K562 (cell line): ENCODE results near the gene MED29. TPM values are rescaled to one million over a fixed set of nuclear protein-coding genes. Genes with fewer than 3 reads are reported as not detected.

Experiments
- ATAC-seq: fragments of 200-7000 bp; cut with Tn5 transposase; 3 replicates; pipeline ENCODE4 v1.9.1; 2020; ENCODE audit warnings: moderate library complexity
- BruUV-seq: library from RNA; stranded (reverse); fragments of 400-500 nt; replicated peaks from 2 replicates; lab custom pipeline; 2021; lab: Mats Ljungman, UMichigan
- CTCF ChIA-PET: fragments of 300-600 bp; formaldehyde crosslinking; extraction: SDS; loops from one replicate; lab custom pipeline; 2021; ENCODE audit warnings: low intra/inter-chr PET ratio; lab: Yijun Ruan, JAX
- POLR2A ChIA-PET: fragments of 300-600, 350-650 bp; sonication (Branson Sonifier 250); formaldehyde crosslinking; extraction: SDS; loops from one replicate; lab custom pipeline; 2021; ENCODE audit warnings: antibody characterized with exemption, inconsistent platforms; lab: Yijun Ruan, JAX
- DNase-seq, 4 experiments: peaks; one replicate each; pipeline versions ENCODE4 v3.0.0 to v3.0.0-alpha.2; 2011 to 2018; ENCODE audit warnings: low spot score in 3 of 4, mixed read lengths in 3 of 4; ENCODE audit errors: extremely low read depth in 1 of 4
- FAIRE-seq: peaks from 2 replicates; lab custom pipeline; 2011; peaks lifted over from hg19 to GRCh38; lab: Jason Lieb, UNC
- H2AFZ ChIP-seq: 2 replicates; pipeline ENCODE4 v1.6.0; 2011; ENCODE audit warnings: low read depth, low read length, control low read depth, inconsistent platforms
- H3K27ac ChIP-seq: fragments of 200-600 bp; 3 replicates; pipeline ENCODE4 v1.8.0; 2011; ENCODE audit warnings: low read depth, mild to moderate bottlenecking, control low read depth, inconsistent platforms, low read length, moderate library complexity, mixed read lengths; ENCODE audit errors: extremely low read depth
- H3K27me3 ChIP-seq, 2 experiments: fragments of 300-600 bp in 1 of 2; 2 replicates in 1 of 2; 3 replicates in 1 of 2; pipeline versions ENCODE4 v1.6.0 to v1.8.0; 2011; ENCODE audit warnings: inconsistent platforms in 2 of 2, low read length in 2 of 2, mild to moderate bottlenecking in 1 of 2, mixed read lengths in 1 of 2, moderate library complexity in 1 of 2; ENCODE audit not compliant: control insufficient read depth in 2 of 2, insufficient read depth in 2 of 2
- H3K36me3 ChIP-seq: fragments of 300-600 bp; 3 replicates; pipeline ENCODE4 v1.8.0; 2011; ENCODE audit warnings: mild to moderate bottlenecking, low read length, inconsistent platforms; ENCODE audit not compliant: control insufficient read depth, insufficient read depth
- H3K4me1 ChIP-seq, 2 experiments: fragments of 200-600 bp in 1 of 2; replicated peaks in 1 of 2; 2 replicates in 1 of 2; 3 replicates in 1 of 2; pipeline versions ENCODE4 v1.5.1 to v1.8.0; 2011; ENCODE audit warnings: inconsistent platforms in 2 of 2, low read length in 2 of 2, mild to moderate bottlenecking in 1 of 2, mixed read lengths in 1 of 2, moderate library complexity in 1 of 2; ENCODE audit not compliant: control insufficient read depth in 2 of 2, insufficient read depth in 2 of 2
- H3K4me2 ChIP-seq: 2 replicates; pipeline ENCODE4 v1.6.1; 2011; ENCODE audit warnings: low read length, control low read depth, inconsistent platforms, mixed read lengths; ENCODE audit not compliant: insufficient read depth
- H3K4me3 ChIP-seq: fragments of 200-600 bp; sonication (generic), shearing (Covaris generic); 2 replicates; pipeline ENCODE4 v1.5.1; 2016; ENCODE audit warnings: control low read depth, inconsistent platforms
- H3K79me2 ChIP-seq: fragments of 200-600 bp; 3 replicates; pipeline ENCODE4 v1.8.0; 2011; ENCODE audit warnings: low read length, inconsistent platforms; ENCODE audit not compliant: control insufficient read depth, insufficient read depth
- H3K9ac ChIP-seq, 2 experiments: 2 replicates each; pipeline versions ENCODE4 v1.6.0 to v1.6.1; 2011; ENCODE audit warnings: low read depth in 2 of 2, low read length in 2 of 2, control low read depth in 1 of 2, inconsistent platforms in 1 of 2, mild to moderate bottlenecking in 1 of 2, mixed read lengths in 1 of 2; ENCODE audit not compliant: insufficient read depth in 1 of 2
- H3K9me1 ChIP-seq: one replicate; pipeline ENCODE4 v1.6.0; 2011; ENCODE audit warnings: inconsistent platforms, mild to moderate bottlenecking, low read length, moderate library complexity; ENCODE audit not compliant: control insufficient read depth, insufficient read depth
- H3K9me3 ChIP-seq: replicated peaks from 2 replicates; pipeline ENCODE4 v1.5.1; 2011; ENCODE audit warnings: low read depth, low read length, inconsistent platforms; ENCODE audit not compliant: control insufficient read depth, insufficient read depth
- H4K20me1 ChIP-seq: replicated peaks from 2 replicates; pipeline ENCODE4 v1.6.1; 2011; ENCODE audit warnings: low read length, inconsistent platforms, mixed read lengths; ENCODE audit not compliant: control insufficient read depth, insufficient read depth
- BDP1 ChIP-seq: IDR thresholded peaks from 3 replicates; pipeline ENCODE4 v1.6.1; 2011; ENCODE audit not compliant: insufficient read length, insufficient read depth
- CBFB ChIP-seq: sonication (generic); formaldehyde crosslinking; IDR thresholded peaks from 2 replicates; pipeline ENCODE4 v1.4.0; 2020; ENCODE audit warnings: mild to moderate bottlenecking, missing genetic modification reagents
- CBX5 ChIP-seq: IDR thresholded peaks from 2 replicates; pipeline ENCODE4 v1.6.1; 2014; ENCODE audit warnings: low read depth, borderline replicate concordance
- CEBPG ChIP-seq, 3 experiments: fragments of 200-800 bp in 1 of 3; sonication (Bioruptor generic) in 1 of 3; sonication (generic) in 1 of 3; formaldehyde crosslinking in 1 of 3; IDR thresholded peaks in 2 of 3; conservative IDR thresholded peaks in 1 of 3; 2 replicates each; pipeline versions ENCODE4 v1.6.1 to v1.8.0; 2016 to 2022; ENCODE audit warnings: missing compliant biosample characterization in 2 of 3, missing genetic modification characterization in 2 of 3, mild to moderate bottlenecking in 1 of 3, missing genetic modification reagents in 1 of 3
- MAFG ChIP-seq: fragments of 450-650 bp; conservative IDR thresholded peaks from 2 replicates; pipeline ENCODE4 v1.6.1; 2016; ENCODE audit warnings: missing genetic modification characterization, missing compliant biosample characterization
- PHTF2 ChIP-seq: fragments of 250-450 bp; sonication (Bioruptor Pico); IDR thresholded peaks from 2 replicates; pipeline ENCODE4 v1.5.0; 2021; ENCODE audit warnings: mild to moderate bottlenecking
- TOE1 ChIP-seq, 2 experiments: fragments of 450-650 bp in 1 of 2; sonication (generic) in 1 of 2; formaldehyde crosslinking in 1 of 2; IDR thresholded peaks; 2 replicates each; pipeline versions ENCODE4 v1.7.1 to v1.8.0; 2016 to 2022; ENCODE audit warnings: borderline replicate concordance in 2 of 2, mild to moderate bottlenecking in 2 of 2, antibody characterized with exemption in 1 of 2, inconsistent platforms in 1 of 2, low read depth in 1 of 2, missing genetic modification reagents in 1 of 2, moderate library complexity in 1 of 2
- ZC3H8 ChIP-seq: fragments of 450-650 bp; IDR thresholded peaks from 2 replicates; pipeline ENCODE4 v1.6.1; 2017
- ZNF24 ChIP-seq: fragments of 450-650 bp; IDR thresholded peaks from 2 replicates; pipeline ENCODE4 v1.6.1; 2016
- ZNF316 ChIP-seq: fragments of 450-650 bp; IDR thresholded peaks from 2 replicates; pipeline ENCODE4 v1.6.1; 2016
- ZNF431 ChIP-seq: sonication (generic); formaldehyde crosslinking; IDR thresholded peaks from 2 replicates; pipeline ENCODE4 v1.8.0; 2022; ENCODE audit warnings: mild to moderate bottlenecking, missing genetic modification reagents
- ZNF75A ChIP-seq: fragments of 450-650 bp; formaldehyde crosslinking; IDR thresholded peaks from 2 replicates; pipeline ENCODE4 v1.4.0; 2020; ENCODE audit warnings: mild to moderate bottlenecking
- WGBS: fragments of 100-300 bp; shearing (Covaris generic); methylation state at CpG from one replicate; pipeline ENCODE4 v1.1.6; 2016; ENCODE audit warnings: low coverage, mixed read lengths; ENCODE audit not compliant: insufficient coverage; ENCODE audit errors: missing lambda C conversion rate; 5-methylcytosine and 5-hydroxymethylcytosine counted together
- in situ Hi-C: fragments of 300-500 bp; cut with MboI; formaldehyde crosslinking; loops from 4 replicates; pipeline ENCODE4 v1.15.0; 2018; ENCODE audit warnings: inconsistent platforms, mixed read lengths
- intact Hi-C: fragments of 100-400 bp; cut with micrococcal nuclease; formaldehyde crosslinking; loops from 2 replicates; pipeline ENCODE4 v1.14.2; 2022
- polyA plus RNA-seq, 8 experiments: library from polyadenylated mRNA; depleted of rRNA in 4 of 8; stranded (reverse) in 5 of 8; unstranded in 3 of 8; fragments of >200 nt; fragmentation: Nextera tagmentation in 2 of 8; fragmentation: Illumina TruSeq in 1 of 8; extraction: Ambion mirVana in 2 of 8; extraction: Trizol in 1 of 8; gene quantifications; 2 replicates each; pipeline versions ENCODE4 v1.2.1 to v1.2.3, GENCODE V29; 2011 to 2014; ENCODE audit warnings: inconsistent platforms in 1 of 8, missing spikeins in 1 of 8
- total RNA-seq, 7 experiments: library from RNA; depleted of rRNA in 6 of 7; stranded (reverse); fragments of >200 nt in 6 of 7; fragmentation: Illumina TruSeq in 2 of 7; extraction: Trizol in 2 of 7; gene quantifications; 2 replicates each; pipeline versions ENCODE4 v1.2.1 to v1.2.3, GENCODE V29; 2011 to 2021; ENCODE audit warnings: low replicate concordance in 1 of 7
- TF ChIP-seq, protein P1 (sequence below): sonication (generic); formaldehyde crosslinking; IDR thresholded peaks from 2 replicates; pipeline ENCODE4 v1.8.1; 2023; ENCODE audit warnings: mild to moderate bottlenecking, missing genetic modification reagents
- TF ChIP-seq, protein P2 (sequence below): sonication (generic); formaldehyde crosslinking; IDR thresholded peaks from 2 replicates; pipeline ENCODE4 v1.8.1; 2023; ENCODE audit warnings: mild to moderate bottlenecking, missing genetic modification reagents
- TF ChIP-seq, protein P3 (sequence below): sonication (generic); formaldehyde crosslinking; IDR thresholded peaks from 2 replicates; pipeline ENCODE4 v1.8.1; 2022; ENCODE audit warnings: missing genetic modification reagents

MED29 gene
- total and polyA plus RNA-seq, 9 of the 15 experiments (the other 6 are each of a cell fraction or from before 2014, with no cell fraction given), result 1.8 to 22.6 (median 12.4) TPM

DNA sequence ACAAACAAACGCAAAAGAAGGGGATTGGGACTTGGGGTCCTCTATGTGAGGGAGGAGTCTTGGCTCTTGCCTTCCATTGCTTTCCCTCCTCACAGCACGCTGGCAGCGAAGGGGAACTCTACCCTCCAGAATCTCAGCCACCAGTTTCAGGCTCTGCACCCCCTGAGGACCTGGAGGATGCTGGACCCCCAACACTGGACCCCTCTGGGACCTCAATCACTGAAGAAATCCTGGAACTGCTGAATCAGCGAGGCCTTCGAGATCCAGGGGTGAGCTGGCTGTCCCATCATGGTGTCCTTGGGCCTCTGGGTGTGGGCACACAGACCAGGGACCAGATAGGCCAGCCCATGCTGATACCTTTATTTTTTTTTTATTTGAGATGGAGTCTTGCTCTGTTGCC lies 30.8 kb downstream of the MED29 start:
- Histone ChIP-seq H3K9ac (no peak overlapping the region), H4K20me1 (no peaks in the 10 kb centered on the region), H2AFZ (no peak overlapping the region), H3K79me2 (no peaks in the 10 kb centered on the region), H3K4me2 (no peak overlapping the region), H3K27me3 (no peaks in the 10 kb centered on the region), H3K4me1 (peaks cover 0 to 13% of the 10 kb centered on the region in 2 experiments; a peak in 1 of 5 replicates), H3K27ac (no peak overlapping the region), H3K9me1 (no peaks in the 10 kb centered on the region), H3K4me3 (no peak overlapping the region), H3K36me3 (peaks cover 30% of the 10 kb centered on the region; the same call in 2 of the 3 replicates), H3K9me3 (no peaks in the 10 kb centered on the region)
- no TSS peak for BruUV-seq
- in situ Hi-C loops, result no loop called here
- intact Hi-C loops, result no loop called here
- ATAC-seq, result no peak
- FAIRE-seq, result no peak
- POLR2A ChIA-PET, result interaction anchor here (9.1 kb wide), 1 partner anchor 11 kb away, joined by 141 read pairs; the partner anchor contains the start of gene RPS16
- no peak for DNase-seq
- WGBS, result 98% methylated on average over 5 of the region's 5 CpGs
- CTCF ChIA-PET, result no interaction called here
- TF ChIP-seq, protein P1, sequence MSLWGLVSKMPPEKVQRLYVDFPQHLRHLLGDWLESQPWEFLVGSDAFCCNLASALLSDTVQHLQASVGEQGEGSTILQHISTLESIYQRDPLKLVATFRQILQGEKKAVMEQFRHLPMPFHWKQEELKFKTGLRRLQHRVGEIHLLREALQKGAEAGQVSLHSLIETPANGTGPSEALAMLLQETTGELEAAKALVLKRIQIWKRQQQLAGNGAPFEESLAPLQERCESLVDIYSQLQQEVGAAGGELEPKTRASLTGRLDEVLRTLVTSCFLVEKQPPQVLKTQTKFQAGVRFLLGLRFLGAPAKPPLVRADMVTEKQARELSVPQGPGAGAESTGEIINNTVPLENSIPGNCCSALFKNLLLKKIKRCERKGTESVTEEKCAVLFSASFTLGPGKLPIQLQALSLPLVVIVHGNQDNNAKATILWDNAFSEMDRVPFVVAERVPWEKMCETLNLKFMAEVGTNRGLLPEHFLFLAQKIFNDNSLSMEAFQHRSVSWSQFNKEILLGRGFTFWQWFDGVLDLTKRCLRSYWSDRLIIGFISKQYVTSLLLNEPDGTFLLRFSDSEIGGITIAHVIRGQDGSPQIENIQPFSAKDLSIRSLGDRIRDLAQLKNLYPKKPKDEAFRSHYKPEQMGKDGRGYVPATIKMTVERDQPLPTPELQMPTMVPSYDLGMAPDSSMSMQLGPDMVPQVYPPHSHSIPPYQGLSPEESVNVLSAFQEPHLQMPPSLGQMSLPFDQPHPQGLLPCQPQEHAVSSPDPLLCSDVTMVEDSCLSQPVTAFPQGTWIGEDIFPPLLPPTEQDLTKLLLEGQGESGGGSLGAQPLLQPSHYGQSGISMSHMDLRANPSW, result no peak
- TF ChIP-seq, protein P2, sequence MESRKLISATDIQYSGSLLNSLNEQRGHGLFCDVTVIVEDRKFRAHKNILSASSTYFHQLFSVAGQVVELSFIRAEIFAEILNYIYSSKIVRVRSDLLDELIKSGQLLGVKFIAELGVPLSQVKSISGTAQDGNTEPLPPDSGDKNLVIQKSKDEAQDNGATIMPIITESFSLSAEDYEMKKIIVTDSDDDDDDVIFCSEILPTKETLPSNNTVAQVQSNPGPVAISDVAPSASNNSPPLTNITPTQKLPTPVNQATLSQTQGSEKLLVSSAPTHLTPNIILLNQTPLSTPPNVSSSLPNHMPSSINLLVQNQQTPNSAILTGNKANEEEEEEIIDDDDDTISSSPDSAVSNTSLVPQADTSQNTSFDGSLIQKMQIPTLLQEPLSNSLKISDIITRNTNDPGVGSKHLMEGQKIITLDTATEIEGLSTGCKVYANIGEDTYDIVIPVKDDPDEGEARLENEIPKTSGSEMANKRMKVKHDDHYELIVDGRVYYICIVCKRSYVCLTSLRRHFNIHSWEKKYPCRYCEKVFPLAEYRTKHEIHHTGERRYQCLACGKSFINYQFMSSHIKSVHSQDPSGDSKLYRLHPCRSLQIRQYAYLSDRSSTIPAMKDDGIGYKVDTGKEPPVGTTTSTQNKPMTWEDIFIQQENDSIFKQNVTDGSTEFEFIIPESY, result peak; percentile 52; the same call in 1 of the 2 replicates
- no peak for TF ChIP-seq CBFB
- no peak for TF ChIP-seq BDP1
- TF ChIP-seq CBX5, result no peak
- TF ChIP-seq ZNF431 (CRISPR knock-in tag), result no peak
- TF ChIP-seq ZNF316, result peak; percentile 55
- TF ChIP-seq, protein P3, sequence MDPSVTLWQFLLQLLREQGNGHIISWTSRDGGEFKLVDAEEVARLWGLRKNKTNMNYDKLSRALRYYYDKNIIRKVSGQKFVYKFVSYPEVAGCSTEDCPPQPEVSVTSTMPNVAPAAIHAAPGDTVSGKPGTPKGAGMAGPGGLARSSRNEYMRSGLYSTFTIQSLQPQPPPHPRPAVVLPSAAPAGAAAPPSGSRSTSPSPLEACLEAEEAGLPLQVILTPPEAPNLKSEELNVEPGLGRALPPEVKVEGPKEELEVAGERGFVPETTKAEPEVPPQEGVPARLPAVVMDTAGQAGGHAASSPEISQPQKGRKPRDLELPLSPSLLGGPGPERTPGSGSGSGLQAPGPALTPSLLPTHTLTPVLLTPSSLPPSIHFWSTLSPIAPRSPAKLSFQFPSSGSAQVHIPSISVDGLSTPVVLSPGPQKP, result no peak
- TF ChIP-seq TOE1 (IDR thresholded peaks at IDR 0.05; ENCODE audit: borderline replicate concordance), result no peak
- TF ChIP-seq TOE1 (CRISPR knock-in tag; IDR thresholded peaks at IDR 0.05; ENCODE audit: borderline replicate concordance, low read depth), result no peak
- no peak for TF ChIP-seq ZC3H8
- TF ChIP-seq CEBPG (CRISPR knock-in tag; IDR thresholded peaks at IDR 0.05), result no peak
- no peak for TF ChIP-seq CEBPG (tag; conservative IDR thresholded peaks at IDR 0.05 in 1 of 2, IDR thresholded peaks at IDR 0.05 in 1 of 2)
- no peak for TF ChIP-seq ZNF24
- TF ChIP-seq MAFG (tag), result peak; percentile 37; the same call in 1 of the 2 replicates
- TF ChIP-seq PHTF2 (CRISPR knock-in tag), result no peak
- TF ChIP-seq ZNF75A (CRISPR knock-in tag), result no peak
